IPS-15b (cell line): ENCODE measurements around the gene FLAD1.
A peak's percentile ranks its signal among the peaks of the same experiment; 100 is the strongest.

Experiments
- H3K27me3 ChIP-seq: one replicate; pipeline ENCODE4 v1.6.1; 2013; ENCODE audit warnings: low read length; ENCODE audit not compliant: control insufficient read depth, insufficient read depth
- H3K36me3 ChIP-seq: one replicate; pipeline ENCODE4 v1.6.1; 2013; ENCODE audit warnings: low read length; ENCODE audit not compliant: control insufficient read depth, insufficient read depth
- H3K4me1 ChIP-seq: one replicate; pipeline ENCODE4 v1.6.1; 2013; ENCODE audit warnings: mild to moderate bottlenecking, low read length; ENCODE audit not compliant: control insufficient read depth, insufficient read depth
- H3K4me3 ChIP-seq: one replicate; pipeline ENCODE4 v1.5.1; 2013; ENCODE audit warnings: low read depth, low read length
- H3K9ac ChIP-seq: one replicate; pipeline ENCODE4 v1.6.1; 2013; ENCODE audit warnings: low read depth, mild to moderate bottlenecking, low read length
- H3K9me3 ChIP-seq: one replicate; pipeline ENCODE4 v1.6.1; 2013; ENCODE audit warnings: mild to moderate bottlenecking, low read length; ENCODE audit not compliant: control insufficient read depth, insufficient read depth

The FLAD1 gene

GRCh38 chr1:155005076-155006011 is 22.2 kb downstream of the FLAD1 start:
- Histone ChIP-seq H3K36me3 (no peaks in the 10 kb centered on the region), H3K9ac (no peak overlapping the region), H3K27me3 (no peaks in the 10 kb centered on the region), H3K4me3 (peak overlapping the region; percentile 59), H3K9me3 (no peaks in the 10 kb centered on the region), H3K4me1 (peaks cover 17% of the 10 kb centered on the region)

GRCh38 chr1:155006601-155007101 is 23.5 kb downstream of the FLAD1 start:
- no peak overlapping the region for H3K4me3 ChIP-seq
- H3K4me1 ChIP-seq, result peaks cover 17% of the 10 kb centered on the region
- H3K9me3 ChIP-seq, result no peaks in the 10 kb centered on the region
- no peak overlapping the region for H3K9ac ChIP-seq
- no peaks in the 10 kb centered on the region for H3K27me3 ChIP-seq
- no peaks in the 10 kb centered on the region for H3K36me3 ChIP-seq

- Histone ChIP-seq H3K36me3 (no peaks in the 10 kb centered on the region), H3K27me3 (no peaks in the 10 kb centered on the region), H3K4me1 (peaks cover 20% of the 10 kb centered on the region), H3K9ac (no peak overlapping the region), H3K4me3 (no peak overlapping the region), H3K9me3 (no peaks in the 10 kb centered on the region)
These were observed 24.2 kb downstream of the FLAD1 start for GRCh38 chr1:155007251-155007828.

- peaks cover 30% of the 10 kb centered on the region for H3K4me1 ChIP-seq
- H3K4me3 ChIP-seq, result peak overlapping the region; percentile 43
- H3K36me3 ChIP-seq, result no peaks in the 10 kb centered on the region
- H3K9me3 ChIP-seq, result no peaks in the 10 kb centered on the region
- no peak overlapping the region for H3K9ac ChIP-seq
- no peaks in the 10 kb centered on the region for H3K27me3 ChIP-seq
These were observed 25.1 kb downstream of the FLAD1 start for GRCh38 chr1:155008015-155008941.

GRCh38 chr1:155009221-155009711 is 26.1 kb downstream of the FLAD1 start:
- Histone ChIP-seq H3K4me1 (peaks cover 33% of the 10 kb centered on the region), H3K36me3 (peaks cover 4% of the 10 kb centered on the region), H3K4me3 (peak overlapping the region; percentile 43), H3K9me3 (no peaks in the 10 kb centered on the region), H3K27me3 (no peaks in the 10 kb centered on the region), H3K9ac (no peak overlapping the region)

- peaks cover 28% of the 10 kb centered on the region for H3K4me1 ChIP-seq
- no peak overlapping the region for H3K4me3 ChIP-seq
- peaks cover 7% of the 10 kb centered on the region for H3K36me3 ChIP-seq
- no peaks in the 10 kb centered on the region for H3K27me3 ChIP-seq
- H3K9ac ChIP-seq, result no peak overlapping the region
- H3K9me3 ChIP-seq, result no peaks in the 10 kb centered on the region
These were observed 26.6 kb downstream of the FLAD1 start for GRCh38 chr1:155009742-155010141.

GRCh38 chr1:155010211-155010918 is 27.2 kb downstream of the FLAD1 start:
- Histone ChIP-seq H3K9ac (no peak overlapping the region), H3K4me1 (peaks cover 25% of the 10 kb centered on the region), H3K27me3 (no peaks in the 10 kb centered on the region), H3K4me3 (no peak overlapping the region), H3K9me3 (no peaks in the 10 kb centered on the region), H3K36me3 (peaks cover 8% of the 10 kb centered on the region)

- peaks cover 23% of the 10 kb centered on the region for H3K4me1 ChIP-seq
These were observed 27.9 kb downstream of the FLAD1 start for GRCh38 chr1:155011004-155011416.

GRCh38 chr1:155011437-155012025 is 28.4 kb downstream of the FLAD1 start:
- peaks cover 23% of the 10 kb centered on the region for H3K4me1 ChIP-seq
- H3K9ac ChIP-seq, result no peak overlapping the region
- H3K36me3 ChIP-seq, result peaks cover 14% of the 10 kb centered on the region
- H3K4me3 ChIP-seq, result no peak overlapping the region
- no peaks in the 10 kb centered on the region for H3K27me3 ChIP-seq
- no peaks in the 10 kb centered on the region for H3K9me3 ChIP-seq

More at GRCh38 chr1:155011004-155011416, 27.9 kb downstream of the FLAD1 start:
- H3K27me3 ChIP-seq, result no peaks in the 10 kb centered on the region
- no peak overlapping the region for H3K4me3 ChIP-seq
- H3K9me3 ChIP-seq, result no peaks in the 10 kb centered on the region
- peaks cover 8% of the 10 kb centered on the region for H3K36me3 ChIP-seq
- H3K9ac ChIP-seq, result no peak overlapping the region

- H3K9ac ChIP-seq, result no peak overlapping the region
- H3K9me3 ChIP-seq, result no peaks in the 10 kb centered on the region
- H3K4me1 ChIP-seq, result peaks cover 25% of the 10 kb centered on the region
These were observed 28.9 kb downstream of the FLAD1 start for GRCh38 chr1:155012026-155012546.

More at GRCh38 chr1:155012026-155012546, 28.9 kb downstream of the FLAD1 start:
- peak overlapping the region; percentile 30 for H3K4me3 ChIP-seq
- no peaks in the 10 kb centered on the region for H3K27me3 ChIP-seq
- peaks cover 17% of the 10 kb centered on the region for H3K36me3 ChIP-seq
